OCI-M2 (cell line): Measurements from ENCODE around the gene GRM8.

Source experiments
- DNase-seq: peaks from one replicate; lab custom pipeline; 2025; ENCODE audit not compliant: unreplicated experiment; lab: John Stamatoyannopoulos, UW

Gene GRM8

DNA sequence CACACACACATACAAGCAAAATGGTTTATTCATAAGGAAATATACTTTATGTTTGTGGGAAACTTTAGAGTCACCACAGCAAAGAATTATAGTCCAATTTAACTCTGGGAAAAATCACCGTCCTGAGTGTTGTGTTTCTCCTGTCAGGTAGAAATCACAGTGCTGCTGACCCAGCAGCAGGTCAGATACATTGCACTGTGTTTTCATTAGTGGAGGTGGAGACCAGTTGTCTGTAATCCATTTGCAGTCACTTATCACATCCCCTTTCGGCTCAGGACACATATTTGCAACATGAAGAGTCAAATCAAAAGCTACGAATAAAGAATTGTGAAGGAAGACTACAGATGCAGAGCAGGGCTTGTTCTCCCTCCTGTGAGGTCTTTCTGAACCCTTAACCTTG, 799.6 kb downstream of the GRM8 start:
- DNase-seq = no peak

DNA sequence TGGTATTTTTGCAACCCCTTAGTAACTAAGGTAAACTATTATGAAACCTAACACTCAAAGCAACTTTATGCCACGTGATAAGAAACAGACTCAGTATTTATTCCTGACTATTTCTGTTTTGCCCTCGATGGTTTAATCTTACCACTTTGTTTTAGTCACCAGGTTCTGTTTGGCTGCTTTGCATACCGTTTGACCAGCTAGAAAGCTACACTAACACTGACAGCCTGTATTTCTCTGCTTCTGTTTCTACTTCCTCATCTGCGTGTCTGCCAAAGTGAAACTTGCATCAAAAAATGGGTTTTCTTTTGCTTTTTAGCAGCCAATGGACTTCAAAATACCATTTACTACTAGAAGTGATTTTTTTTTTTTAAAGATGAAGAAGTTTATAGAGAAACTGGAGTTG, 802.5 kb downstream of the GRM8 start:
- DNase-seq = no peak

DNA sequence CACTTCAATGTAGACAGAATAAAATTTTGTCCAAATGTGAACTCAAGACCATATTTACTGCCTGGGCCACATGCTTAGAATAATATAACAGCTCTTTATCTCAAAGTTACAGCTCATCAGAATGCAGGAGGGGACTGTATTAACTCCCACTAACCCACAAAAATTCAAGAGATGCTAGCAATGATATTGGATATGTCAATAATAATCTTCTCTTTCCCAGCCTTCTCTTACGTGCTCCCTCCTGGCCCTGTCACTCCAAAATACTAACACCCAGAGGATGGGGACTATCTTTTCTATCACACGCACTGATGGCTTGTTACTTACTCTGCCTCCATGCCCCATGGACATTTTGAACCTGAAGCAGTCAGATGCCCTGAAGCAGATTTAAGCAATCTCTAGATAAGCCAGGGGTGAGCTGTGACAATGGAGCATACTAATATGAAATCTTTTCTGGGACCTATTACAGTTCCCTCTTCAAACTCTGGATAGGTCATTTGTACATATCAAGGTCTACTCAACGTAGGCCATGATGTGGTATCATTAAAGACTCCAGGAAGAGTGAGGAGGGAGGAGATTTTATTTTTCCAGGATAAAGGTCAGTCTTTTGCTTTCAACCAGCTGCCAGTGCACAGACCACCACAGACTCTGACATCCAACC, 803.0 kb downstream of the GRM8 start:
- DNase-seq = no peak

DNA sequence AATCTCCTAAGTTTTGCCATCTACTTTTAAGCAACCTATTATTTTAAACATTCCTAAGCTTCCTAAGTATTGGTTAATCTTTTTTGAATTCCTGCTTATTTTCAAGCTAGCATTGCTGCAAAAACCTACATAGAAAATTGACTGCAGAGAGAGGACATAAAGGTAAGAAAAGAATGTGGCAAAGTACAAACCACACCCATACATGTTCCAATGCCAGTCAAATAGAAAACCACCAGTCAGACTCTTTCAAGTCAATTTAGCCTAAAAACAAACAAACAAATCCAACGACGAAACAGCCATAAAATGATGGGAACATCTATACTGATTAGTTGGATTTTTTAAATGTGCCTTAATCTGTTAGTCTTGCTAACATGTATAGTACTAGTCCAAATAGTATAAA, 804.8 kb downstream of the GRM8 start:
- DNase-seq = no peak

DNA sequence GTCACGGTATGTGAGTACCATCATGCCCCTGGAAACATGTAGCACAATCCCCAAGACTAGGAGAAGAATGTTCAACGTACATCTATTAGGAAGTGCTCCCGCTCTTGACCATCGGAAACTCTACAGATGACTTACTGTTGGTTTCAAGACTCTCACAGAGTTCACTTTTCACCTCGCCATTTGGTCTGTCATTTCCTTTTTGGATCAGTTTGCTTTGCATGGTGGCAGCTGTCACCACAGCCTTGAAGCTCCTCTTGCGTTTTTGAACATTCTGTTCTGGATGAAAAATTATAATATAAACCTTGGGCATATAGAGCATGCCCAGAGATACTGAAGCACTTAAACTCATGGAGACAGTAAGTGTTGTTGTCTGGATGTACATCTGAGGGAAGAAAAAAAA, 806.8 kb downstream of the GRM8 start:
- no peak for DNase-seq

DNA sequence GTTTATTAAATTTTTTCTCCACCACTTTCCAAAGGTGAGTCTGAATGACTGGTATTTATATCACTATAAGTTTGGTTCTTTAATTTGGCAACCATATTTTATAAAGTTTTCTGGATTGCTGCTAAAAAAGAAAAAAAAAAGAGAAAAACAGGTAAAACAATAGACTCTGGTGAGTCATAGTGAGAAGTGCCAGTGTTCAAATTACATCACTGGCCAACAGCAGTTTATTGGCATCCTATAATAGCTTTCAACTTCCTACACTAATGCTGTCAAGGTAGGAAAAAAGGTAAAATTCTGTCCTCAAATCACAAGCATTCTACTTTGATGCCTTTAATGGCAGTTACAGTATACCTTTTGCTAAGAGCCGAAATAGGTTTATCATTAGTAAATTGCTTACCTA, 808.8 kb downstream of the GRM8 start:
- no peak for DNase-seq

DNA sequence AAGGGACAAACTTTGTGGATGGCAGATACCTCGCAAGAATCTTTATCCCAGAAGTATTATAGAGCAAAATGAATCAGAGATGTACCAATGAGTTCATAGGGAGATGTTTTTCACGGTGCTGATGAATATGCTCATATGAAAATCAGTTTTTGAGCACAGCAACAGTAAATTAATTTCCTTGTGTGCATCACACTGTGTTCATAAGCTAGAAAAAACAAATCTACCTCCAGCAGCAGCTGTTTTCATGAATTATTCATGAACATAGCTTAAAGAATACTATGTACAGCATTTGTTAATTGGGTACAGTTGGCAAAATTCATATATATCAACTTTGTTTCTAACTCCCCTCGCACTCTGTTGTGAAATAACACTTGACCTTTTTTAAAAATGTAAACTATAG, 809.8 kb downstream of the GRM8 start:
- no peak for DNase-seq

DNA sequence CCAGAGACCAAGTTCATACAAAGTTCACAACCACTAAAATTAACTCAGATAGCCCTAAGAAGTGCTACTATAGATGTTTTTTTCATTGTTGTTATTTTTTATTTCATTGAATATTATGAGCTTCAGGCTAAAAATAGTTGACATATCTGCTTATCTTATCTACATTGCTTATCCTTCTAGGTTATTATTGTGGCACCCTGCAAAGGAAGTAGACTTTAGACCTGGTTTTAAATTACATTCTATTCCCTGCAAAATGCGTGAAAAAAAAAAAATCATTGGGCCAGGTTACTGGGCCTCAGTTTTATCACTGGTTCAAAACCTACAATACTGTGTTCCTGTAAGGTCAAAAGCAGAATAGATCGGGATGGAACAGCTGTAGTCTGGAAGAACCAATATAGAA, 811.0 kb downstream of the GRM8 start:
- DNase-seq = no peak

DNA sequence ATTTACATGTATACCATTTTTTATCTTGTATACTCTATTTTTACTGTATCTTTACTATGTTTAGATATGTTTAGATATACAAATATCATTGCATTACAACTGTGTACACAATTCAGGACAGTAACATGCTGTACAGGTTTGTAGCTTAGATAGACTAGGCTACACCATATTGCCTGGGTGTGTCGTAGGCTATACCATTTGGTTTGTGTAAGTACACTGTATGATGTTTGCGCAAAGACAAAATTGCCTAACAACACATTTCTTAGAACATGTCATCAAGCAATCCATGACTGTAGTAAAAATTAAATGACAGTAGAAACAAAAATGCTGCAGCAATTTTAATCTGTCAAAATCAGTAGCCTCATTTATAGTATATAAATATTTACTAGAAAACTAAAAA, 812.2 kb downstream of the GRM8 start:
- DNase-seq = no peak

DNA sequence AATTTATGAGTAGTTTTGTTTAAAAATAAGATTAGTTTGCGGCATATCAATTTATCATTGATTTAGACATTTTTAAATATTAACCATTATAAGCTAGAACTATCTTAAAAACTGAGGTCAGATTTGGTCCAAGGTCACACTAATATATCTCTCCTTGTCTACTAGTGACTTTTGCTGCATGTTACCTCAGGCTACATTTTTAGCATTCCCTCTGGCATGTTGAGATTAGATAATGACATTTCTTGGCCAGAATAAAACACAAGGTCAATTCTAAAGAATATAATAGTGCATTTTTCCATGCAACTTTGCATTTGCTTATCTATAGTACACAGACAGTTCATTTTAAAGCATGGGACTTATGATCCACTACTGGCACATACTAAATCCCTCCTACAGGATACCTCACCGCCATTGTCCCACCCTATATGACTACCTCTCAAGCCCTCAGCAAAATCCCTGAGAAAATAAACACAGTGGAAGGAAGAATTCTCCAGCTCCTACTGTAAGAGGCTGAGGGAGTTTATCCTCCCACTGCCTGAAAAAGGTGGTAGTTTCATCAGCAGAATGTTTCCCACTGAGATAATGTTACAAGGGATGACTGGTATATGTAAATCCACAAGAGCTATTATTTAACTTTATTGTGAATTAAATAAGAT, 816.4 kb downstream of the GRM8 start:
- DNase-seq = no peak

DNA sequence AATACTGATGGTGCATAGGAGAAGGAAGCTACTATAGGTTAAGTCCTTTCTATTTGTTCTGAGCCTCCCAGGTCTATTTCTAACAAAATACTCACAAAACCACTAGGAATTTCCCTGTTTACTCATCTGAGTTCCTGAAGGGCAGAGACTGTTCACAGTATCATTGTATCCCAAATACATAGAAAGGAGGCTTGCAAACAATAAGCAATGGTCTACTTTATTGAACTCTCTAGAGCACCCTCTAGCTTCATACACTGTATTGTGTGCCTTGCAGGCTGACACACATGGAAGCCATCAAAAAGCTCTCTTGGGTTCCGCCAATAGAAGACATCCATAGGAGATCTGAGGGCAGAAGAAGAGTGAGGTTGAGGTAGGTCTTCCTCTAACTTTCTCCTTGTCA, 826.1 kb downstream of the GRM8 start:
- DNase-seq = no peak

DNA sequence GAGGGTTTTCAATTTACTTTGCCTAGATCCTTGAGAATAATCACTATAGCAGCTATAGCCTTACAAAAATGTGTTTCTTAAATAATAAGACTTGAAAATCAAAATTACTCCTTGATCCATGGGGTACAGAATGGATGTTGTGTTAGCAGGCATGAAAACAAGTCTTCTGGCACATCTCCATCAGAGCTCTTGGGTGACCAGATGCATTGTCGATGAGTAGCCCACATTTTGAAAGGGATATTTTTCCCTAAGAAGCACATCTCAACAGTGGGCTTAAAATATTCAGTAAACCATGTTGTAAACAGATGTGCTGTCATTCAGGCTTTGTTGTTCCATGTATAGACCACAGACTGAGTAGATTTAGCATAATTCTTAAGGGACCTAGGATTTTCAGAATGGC, 827.8 kb downstream of the GRM8 start:
- no peak for DNase-seq

DNA sequence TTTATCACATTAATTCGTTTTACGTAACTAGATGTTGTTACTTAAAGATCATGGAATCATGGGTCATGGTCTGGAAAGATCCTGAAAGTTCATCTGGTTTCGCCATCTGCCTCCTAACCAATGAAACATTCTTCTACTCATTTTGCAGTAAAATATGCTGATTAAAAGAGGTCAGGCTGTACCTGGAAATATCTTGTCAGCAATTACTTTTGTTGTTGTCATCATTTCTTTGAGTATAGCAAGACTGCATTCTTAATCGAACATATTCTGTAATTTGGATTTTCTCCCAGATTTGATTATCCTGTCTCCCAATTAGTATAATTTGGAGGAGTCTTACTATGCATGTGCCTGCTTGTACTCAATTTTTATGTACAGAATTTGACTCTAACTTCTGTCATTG, 833.7 kb downstream of the GRM8 start:
- DNase-seq = no peak

DNA sequence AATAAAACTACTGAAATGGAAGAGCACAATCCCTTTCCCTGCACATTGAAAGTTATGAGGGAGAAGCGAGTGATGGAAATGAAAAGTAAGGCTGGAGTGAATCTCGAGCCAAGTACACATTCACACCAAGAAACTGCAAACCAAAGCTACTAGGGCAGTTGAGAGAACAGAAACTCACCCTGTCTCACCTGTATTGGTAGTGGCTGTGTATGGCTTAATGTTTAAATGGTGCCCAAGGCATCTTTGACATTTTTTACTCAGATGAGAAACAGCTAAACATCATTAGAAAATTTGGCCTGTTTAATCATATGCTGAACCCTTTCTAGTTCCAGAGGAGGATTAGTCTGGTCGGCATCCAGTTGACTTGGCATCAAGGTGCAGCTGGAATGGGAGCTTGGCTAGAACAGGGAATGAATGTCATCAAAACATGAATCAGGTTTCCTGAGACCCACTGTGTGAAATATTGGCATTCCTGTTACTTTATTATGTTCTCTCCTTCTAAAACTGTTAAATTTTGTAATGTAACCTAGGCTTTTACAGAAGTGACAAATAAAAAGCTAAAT, 840.8 kb downstream of the GRM8 start:
- DNase-seq = no peak

DNA sequence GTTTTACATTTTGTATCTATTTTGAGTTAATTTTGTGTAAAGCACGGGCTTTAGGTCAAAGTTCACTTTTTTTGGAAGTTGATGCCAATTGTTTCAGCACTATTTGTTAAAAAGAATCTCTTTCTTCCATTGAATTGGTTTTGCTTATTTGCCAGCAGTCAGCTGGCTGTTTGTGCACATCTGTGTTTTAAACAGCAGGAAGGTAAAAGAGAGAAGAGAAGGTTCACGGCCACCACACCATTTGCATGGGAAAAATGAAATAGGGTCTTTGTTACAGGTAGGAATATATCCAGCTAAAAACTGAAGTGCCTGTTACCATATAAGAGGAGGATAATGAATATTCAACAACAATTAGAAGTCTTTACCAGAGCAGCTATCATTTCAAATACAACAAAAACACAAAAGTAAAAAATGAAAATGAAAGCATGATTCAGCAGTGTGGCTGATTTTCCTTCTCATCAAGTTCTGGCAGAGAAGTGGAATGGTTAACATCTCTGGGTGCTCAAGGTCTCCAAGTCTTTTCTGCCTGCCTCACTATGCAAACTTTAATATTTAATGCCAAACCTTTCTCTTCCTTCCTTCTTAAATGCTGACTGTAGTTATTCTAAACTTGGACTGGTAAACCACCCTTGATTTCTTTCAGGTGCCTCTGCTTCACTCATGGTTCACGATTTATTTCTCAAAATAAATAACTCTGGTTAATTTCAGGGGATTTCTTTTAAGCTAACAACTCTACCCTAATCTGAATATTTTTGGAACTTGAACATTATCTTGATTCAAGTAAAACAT, 841.5 kb downstream of the GRM8 start:
- DNase-seq = no peak

DNA sequence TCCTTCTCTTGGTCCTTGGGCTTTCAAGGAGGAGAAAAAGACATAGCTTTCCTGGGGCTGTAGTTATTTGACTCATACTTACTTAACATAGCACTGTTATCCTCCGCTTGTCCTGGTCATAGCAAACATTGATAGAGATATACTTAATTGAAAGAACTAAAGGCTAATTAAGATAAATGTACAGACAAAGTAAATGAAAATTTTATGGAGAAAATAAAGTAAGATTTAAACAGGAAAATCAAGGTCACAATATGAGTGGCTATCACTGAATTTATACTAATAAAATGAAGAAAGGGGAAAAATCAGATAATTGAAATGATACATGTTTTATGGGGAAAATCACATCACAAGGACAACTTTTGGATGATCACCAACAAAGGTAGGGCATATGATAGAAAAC, 849.7 kb downstream of the GRM8 start:
- DNase-seq = no peak

DNA sequence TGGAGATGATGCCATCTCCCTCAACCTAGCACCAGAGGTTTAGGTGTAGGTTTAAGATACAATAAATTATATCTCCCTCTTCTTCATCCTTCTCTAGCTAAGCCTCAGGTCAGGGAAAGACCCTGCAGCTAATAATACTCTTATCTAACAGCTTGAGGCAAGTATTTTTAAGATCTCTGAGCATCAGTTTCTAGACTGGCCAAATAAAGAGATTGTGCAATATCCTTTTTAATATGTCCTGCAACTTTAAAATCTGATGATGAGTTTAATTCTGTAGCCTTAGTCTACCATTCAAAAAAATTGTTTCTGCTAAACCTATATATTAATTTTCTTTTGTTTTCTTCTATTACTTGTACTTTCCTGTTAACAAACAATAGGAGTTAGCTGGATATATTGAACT, 850.8 kb downstream of the GRM8 start:
- DNase-seq = no peak

DNA sequence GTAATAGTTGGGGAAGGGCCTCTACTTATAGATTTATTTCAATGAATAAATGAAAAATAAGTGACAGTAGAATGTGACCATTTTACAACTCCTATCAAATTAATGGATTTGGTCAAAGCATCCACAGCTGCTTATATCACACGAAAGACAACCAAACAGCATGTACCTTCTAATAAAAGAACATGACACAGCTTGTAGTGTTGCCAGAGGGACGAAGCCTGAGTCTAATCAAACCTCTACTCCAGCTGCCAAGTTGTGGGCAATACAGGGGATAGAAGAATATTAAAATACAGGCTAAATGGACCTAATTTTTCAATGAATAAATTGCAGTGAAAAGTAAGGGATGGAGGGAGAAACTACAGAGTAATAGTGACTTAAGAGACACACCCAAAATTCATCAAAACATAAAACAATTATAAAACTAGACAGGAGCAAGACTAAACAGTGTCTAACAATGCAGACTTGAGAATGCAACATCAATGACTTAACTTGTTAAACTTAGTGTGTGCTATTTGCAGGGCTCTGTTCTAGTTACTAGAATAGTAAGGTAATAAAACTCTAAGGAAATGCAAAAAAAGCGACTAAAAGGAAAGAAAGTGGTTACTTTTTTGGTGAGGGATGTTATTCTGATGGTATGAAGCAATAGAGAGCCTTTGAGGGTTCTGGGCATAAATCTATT, 853.8 kb downstream of the GRM8 start:
- no peak for DNase-seq

DNA sequence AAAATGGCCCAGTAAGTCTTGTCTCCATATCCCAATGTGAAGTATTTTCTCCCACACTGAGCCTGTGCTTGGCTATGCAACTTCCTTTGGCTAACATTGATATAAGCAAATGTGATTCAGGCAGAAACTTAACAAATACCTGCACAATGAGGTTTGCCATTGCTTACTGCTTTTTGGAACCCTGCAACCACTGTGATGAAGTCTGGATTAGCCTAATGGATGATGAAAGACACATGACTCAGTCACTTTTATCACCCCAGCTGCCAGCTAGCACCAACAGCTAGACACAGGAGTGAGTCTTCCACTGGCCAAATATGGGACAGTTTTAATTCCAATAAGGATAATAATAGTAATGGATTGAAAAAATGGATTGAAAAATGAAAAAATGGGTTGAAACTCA, 854.5 kb downstream of the GRM8 start:
- no peak for DNase-seq

DNA sequence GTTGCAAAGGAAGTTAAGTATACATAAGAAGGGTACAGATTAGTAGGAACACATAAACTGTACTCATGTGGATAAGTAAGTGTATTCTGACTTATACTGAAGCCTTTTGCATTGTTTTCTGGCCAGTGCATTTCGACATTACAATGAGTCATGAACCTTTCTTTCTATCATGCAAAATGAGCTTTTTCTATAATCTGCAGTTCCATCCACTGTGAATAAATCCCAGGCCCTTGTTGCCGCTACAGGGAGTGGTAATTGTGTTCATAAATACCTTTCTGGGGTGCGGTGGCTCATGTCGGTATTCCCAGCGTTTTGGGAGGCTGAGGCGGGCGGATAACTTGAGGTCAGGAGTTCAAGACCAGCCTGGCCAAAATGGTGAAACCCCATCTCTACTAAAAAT, 858.3 kb downstream of the GRM8 start:
- DNase-seq = no peak
